HG03060 (cell line): ENCODE data around the gene IQGAP2.
"Not testable (repeated sequence)": the region's sequence is repeated elsewhere in the genome, so short reads cannot be mapped to it uniquely, and the experiment has no call there.

Experiments
- ATAC-seq: cut with Tn5 transposase; IDR thresholded peaks from one replicate; pipeline ENCODE4 v1.9.1; 2021; ENCODE audit warnings: low read depth, moderate number of reproducible peaks; ENCODE audit not compliant: unreplicated experiment

IQGAP2 gene

DNA sequence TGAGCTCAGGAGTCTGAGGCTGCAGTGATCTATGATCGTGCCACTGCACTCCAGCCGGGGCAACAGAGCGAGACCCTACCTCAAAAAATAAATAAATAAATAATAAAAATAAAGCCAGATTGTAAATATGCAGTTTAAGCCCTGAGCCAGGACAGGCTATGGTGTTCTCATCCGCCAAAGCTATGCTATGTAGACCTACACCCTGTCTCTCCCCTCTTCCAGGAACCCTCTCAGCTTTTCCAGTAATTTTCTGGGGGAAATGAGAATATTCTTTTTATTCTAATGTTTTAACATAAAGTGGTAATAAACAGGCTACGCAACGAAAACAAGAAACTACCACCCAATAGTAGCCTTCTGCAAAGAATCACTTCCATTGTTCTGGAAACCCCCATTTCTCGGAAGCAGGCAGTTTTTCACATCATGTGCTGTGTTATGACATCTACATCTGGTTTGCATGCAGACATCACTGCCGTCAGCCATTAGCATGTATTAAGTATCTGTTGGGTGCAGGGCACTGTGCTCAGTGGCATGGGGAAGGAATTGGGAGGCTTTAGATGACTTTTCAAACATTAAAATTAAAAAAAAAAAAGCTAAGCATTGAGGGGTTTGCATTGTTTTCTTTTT, 274.9 kb downstream of the IQGAP2 start:
- no peak for ATAC-seq

DNA sequence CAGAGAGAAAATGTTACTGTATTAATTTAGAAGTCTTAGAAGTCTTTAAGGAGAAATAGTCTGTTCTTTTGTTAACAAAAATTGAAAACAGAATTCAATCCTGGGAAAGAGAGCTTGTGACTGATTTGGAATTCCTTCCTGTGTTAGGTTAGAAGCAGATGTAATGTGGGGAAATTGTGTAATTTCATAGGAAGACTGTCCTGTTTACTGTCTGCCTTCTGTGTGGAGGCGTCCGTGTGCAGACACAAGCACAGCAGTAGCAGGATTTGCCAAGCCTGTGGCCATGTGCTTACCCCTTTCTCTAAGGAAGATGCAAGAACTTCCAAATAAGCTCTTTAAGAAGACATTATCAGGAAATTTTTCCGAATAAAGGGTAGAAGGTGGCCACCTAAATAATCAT, 276.1 kb downstream of the IQGAP2 start:
- ATAC-seq = no peak

DNA sequence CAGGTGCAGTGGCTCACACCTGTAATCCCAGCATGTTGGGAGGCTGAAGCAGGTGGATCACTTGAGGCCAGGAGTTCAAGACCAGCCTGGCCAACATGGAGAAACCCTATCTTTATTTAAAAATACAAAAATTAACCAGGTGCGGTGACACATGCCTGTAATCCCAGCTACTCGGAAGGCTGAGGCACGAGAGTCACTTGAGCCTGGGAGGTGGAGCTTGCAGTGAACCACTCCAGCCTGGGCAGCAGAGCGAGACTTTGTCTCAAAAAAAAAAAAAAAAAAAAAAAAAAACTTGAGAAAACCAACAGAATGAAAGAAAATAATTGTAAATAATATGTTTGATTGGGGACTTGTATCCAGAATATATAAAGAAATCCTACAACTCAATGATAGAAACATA, 277.7 kb downstream of the IQGAP2 start:
- not testable (repeated sequence) for ATAC-seq

GRCh38 chr5:76681287-76681686, 278.2 kb downstream of the IQGAP2 start:
- ATAC-seq = no peak

DNA sequence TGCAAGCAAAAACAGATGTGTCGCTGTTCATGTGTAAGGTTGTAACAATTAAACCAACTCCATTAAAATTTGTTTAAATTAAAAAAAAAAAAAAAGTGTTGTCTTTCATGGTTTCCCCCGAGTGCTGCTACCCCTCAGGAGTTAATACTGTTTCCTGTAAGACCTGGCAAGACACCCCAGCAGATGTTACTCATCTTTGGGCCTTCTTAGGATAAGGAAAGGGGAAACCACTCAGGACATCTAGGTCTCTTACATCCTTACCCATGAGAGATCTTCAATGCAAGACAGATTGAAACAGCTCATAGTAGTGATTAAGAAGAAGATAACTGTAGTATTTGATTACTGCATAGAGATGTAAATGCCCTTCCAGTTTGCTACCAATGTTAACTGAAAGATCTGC, 279.3 kb downstream of the IQGAP2 start:
- ATAC-seq = no peak

DNA sequence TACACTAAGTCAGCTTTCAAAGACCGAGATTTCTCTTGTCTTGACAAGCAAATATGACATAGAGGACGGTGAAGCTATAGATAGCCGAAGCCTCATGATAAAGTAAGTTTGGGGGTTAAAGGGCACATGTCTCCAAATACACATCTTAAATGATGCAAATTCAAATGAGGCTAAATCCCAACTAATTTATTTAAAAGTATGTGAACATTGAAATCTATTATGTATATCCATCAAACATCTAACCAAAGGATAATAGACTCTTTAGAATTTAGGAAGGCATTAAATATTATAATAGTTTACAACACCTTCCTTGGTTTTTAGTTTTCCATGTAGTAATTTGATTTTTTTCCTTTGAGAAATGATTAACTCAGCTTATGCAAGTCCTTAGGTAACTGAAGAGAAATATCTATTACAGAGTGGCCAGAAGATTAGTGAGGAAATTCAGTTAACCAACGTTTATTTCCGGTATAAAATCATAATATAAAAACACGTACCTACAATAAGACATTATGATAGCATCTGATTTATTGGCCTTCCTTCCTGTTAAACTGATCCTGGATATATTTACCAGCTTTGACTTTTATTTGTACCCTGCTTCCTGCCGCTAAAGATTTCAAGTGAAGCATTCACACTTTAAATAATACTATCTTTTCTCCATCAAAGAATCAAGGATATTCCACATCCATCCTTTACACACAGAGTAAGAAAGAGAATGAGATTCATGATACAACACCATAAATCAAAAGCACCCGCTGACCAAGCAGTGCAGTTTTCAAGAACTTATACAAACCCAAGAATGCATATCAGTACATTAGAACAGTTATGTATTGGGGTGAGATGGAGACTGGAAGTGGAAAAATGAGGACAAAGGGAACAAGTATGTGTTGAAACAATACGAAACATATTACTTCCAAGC, 281.0 kb downstream of the IQGAP2 start:
- no peak for ATAC-seq

DNA sequence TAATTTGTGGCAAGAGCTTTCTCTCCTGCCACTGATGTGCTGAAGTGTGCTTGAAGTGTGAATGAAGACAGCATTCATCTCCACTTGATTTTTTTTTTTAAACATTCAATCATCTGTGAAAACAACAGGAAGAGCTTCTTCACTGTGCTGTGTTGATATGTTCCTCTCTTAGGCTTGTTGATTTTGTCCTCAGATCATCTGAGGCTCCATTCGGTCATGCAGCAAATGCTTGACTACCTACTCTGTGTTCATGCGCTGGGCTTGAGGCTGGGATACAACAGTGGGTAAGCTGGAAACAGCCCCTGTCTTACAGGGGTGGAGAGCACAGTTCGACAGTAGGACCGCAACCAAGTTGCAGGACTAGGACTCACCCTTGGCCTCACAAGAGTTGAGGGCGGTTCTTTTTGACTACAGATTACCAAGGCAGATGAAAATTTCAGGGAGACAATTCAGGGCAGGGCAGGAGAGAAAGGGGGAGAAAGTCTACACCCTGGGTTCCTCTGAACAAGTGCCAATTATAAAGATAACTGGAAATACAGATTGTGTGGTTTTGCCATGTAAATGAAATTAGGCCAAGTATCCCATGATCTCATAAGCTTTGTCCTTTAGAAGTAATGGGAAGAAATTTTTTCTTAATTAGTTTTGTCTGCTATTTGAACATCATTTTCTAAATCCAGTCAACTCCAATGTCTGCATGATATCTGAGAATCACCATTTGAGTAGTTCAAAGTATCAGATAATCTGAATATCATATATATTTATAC, 281.9 kb downstream of the IQGAP2 start:
- ATAC-seq = no peak

DNA sequence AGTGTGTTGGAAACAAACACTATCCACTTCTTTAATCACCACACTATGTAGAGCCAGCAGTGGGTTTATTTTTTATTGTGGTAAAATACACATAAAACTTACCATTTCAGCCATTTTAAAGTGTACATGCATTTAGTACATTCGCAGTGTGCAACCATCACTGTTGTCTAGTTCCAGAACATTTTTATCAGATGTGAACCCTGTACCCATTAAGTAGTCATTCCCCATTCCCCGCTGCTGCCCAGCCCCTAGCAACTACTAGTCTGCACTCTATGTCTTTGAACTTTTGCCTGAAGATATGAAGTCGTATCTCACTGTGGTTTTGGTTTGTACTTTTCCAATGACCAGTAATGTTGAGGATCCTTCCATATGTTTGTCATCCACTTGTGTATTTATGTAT, 282.6 kb downstream of the IQGAP2 start:
- no peak for ATAC-seq

- ATAC-seq = no peak
Measured at GRCh38 chr5:76688212-76688611, 285.1 kb downstream of the IQGAP2 start.

- ATAC-seq = no peak
Measured at GRCh38 chr5:76688836-76689235, 285.8 kb downstream of the IQGAP2 start.

- ATAC-seq = no peak
Measured at GRCh38 chr5:76689321-76690036, 286.4 kb downstream of the IQGAP2 start.

DNA sequence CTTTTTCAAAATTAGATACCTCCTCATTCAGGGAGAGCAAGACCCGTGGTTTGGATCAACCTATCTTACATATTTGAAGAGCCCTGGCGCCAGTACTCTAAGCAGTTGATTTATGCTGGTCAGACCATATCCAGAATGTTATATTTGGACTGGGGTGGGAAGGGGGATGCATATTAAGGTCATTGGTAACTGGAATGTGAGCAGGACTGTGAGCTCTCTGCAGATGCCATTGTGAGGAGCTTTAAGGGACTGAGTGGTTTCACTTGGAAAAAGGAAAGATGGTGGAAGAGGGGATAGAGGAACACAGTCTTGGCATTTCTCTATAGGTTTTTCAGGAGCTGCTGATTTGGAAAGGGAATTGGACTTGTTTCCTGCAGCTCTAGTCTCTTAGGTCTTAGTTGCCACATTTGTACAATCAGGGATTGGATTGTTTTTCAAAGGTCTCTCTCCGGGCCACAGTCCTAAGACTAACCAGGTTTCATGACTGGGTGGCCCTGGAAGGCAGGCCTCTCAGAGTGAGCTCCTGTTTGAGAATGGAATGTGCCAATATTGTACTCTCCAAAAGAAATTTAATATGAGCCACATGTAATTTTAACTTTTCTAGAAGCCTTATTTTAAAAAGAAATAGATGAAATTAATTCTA, 287.1 kb downstream of the IQGAP2 start:
- no peak for ATAC-seq

- ATAC-seq = no peak
Measured at GRCh38 chr5:76690704-76691466, 287.8 kb downstream of the IQGAP2 start.

DNA sequence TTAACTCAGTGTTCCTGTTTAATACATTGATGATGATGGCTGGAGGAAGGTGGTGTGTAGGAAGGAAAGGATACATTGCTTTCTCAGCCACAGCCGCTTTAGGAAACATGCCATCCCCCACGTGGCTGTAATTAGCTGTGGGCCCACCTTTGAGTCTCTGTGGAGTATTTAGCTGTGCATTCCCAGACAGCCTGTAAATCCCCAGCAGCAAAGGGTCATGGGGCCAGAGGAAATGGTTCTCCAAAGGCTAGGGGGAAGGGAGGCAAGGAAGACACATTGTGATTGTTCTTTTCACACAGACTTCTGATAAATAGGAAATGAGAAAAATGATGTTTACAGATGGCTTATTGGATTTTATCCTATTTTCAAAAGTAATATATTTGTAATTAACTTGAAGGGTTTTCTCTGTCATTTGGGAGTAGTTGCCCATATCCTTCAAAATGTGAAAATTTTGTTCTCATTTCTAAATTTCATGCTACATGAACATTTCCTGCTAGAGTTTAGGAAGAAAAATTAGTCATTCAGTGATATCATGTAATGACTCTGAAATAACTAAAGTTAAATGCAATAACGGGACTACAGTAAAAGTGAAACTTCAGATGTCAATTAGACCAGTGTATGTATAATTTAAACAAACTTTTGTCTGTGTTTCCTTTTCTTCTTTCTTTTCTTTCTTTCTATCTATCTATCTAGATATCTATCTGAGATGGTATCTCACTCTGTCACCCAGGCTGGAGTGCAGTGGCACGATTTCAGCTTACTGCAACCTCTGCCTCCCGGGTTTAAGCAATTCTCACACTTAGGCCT, 288.6 kb downstream of the IQGAP2 start:
- ATAC-seq = no peak

GRCh38 chr5:76692274-76692540, 289.1 kb downstream of the IQGAP2 start:
- no peak for ATAC-seq

GRCh38 chr5:76692651-76693050, 289.6 kb downstream of the IQGAP2 start:
- no peak for ATAC-seq

GRCh38 chr5:76693141-76693540, 290.1 kb downstream of the IQGAP2 start:
- no peak for ATAC-seq

DNA sequence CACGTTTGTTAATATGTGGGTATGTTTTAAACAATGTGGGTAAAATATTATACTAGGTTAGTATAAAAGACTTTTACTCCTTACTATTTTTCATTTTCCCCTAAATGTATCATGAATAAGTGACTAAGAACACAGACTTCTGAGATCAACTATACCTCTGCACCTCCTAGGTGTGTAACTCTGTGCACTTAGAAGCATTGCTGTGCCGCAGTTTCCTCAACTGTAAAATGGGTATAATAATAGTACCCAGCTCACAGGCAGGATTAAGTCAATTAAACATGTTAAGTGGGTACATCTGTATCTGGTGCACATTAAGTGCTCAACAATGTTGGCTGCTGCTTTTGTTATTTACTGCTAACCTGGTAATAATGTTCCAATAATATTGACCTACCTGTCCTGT, 291.2 kb downstream of the IQGAP2 start:
- no peak for ATAC-seq

DNA sequence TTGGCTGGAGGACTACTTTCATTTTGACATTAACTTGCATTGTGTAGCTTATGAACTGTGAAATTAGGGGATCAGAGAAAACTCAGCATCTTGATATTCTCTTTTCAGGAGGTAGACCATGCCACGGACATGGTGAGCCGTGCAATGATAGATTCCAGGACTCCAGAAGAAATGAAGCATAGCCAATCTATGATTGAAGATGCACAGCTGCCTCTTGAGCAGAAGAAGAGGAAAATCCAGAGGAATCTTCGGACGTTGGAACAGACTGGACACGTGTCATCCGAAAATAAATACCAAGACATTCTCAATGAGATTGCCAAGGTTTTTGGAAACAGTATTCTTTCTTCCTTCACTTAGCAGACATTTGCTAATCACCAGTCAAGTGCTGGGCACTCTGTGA, 292.3 kb downstream of the IQGAP2 start:
- ATAC-seq = no peak
